Measurements from ENCODE around the gene MEF2D.

The MEF2D gene

GRCh38 chr1:156464335-156464734 is 36.2 kb downstream of the MEF2D start:
- Histone ChIP-seq H4K20me1 (ENCODE audit: insufficient read depth, low read length) (no peaks in the 10 kb centered on the region), H3K9ac (ENCODE audit: low read length) (no peak overlapping the region), H3K4me3 (ENCODE audit: low read length) (no peak overlapping the region), H3K27me3 (ENCODE audit: low read depth, low read length) (no peaks in the 10 kb centered on the region), H2AFZ (ENCODE audit: low read depth, low read length) (no peak overlapping the region), H3K9me3 (ENCODE audit: insufficient read depth, low read length) (no peaks in the 10 kb centered on the region), H3K4me2 (ENCODE audit: low read length) (no peak overlapping the region), H3K36me3 (replicated peaks; ENCODE audit: low read depth, low read length) (peaks cover 32% of the 10 kb centered on the region), H3K79me2 (ENCODE audit: low read length) (no peaks in the 10 kb centered on the region), H3K4me1 (ENCODE audit: low read length) (no peaks in the 10 kb centered on the region), H3K27ac (ENCODE audit: low read length) (no peak overlapping the region)
- TF ChIP-seq EZH2phosphoT487 (IDR thresholded peaks at IDR 0.05; ENCODE audit: low read depth) (no peak), CTCF (IDR thresholded peaks at IDR 0.05; ENCODE audit: low read depth, low read length) (no peak)

GRCh38 chr1:156463874-156464273 is 36.7 kb downstream of the MEF2D start:
- peaks cover 30% of the 10 kb centered on the region for H3K36me3 ChIP-seq (replicated peaks; ENCODE audit: low read depth, low read length)
- H3K27ac ChIP-seq (ENCODE audit: low read length): no peak overlapping the region
- no peak overlapping the region for H3K4me2 ChIP-seq (ENCODE audit: low read length)
- no peaks in the 10 kb centered on the region for H3K79me2 ChIP-seq (ENCODE audit: low read length)
- no peaks in the 10 kb centered on the region for H3K27me3 ChIP-seq (ENCODE audit: low read depth, low read length)
- H3K9me3 ChIP-seq (ENCODE audit: insufficient read depth, low read length): no peaks in the 10 kb centered on the region
- H3K4me1 ChIP-seq (ENCODE audit: low read length): no peaks in the 10 kb centered on the region
- H3K9ac ChIP-seq (ENCODE audit: low read length): no peak overlapping the region
- H4K20me1 ChIP-seq (ENCODE audit: insufficient read depth, low read length): no peaks in the 10 kb centered on the region
- no peak for TF ChIP-seq CTCF (IDR thresholded peaks at IDR 0.05; ENCODE audit: low read depth, low read length)
- TF ChIP-seq EZH2phosphoT487 (IDR thresholded peaks at IDR 0.05; ENCODE audit: low read depth): no peak
- no peak overlapping the region for H3K4me3 ChIP-seq (ENCODE audit: low read length)
- no peak overlapping the region for H2AFZ ChIP-seq (ENCODE audit: low read depth, low read length)

GRCh38 chr1:156462954-156463795 is 37.4 kb downstream of the MEF2D start:
- Histone ChIP-seq H3K27ac (ENCODE audit: low read length) (no peak overlapping the region), H4K20me1 (ENCODE audit: insufficient read depth, low read length) (no peaks in the 10 kb centered on the region), H2AFZ (ENCODE audit: low read depth, low read length) (no peak overlapping the region), H3K4me1 (ENCODE audit: low read length) (no peaks in the 10 kb centered on the region), H3K4me3 (ENCODE audit: low read length) (no peak overlapping the region), H3K79me2 (ENCODE audit: low read length) (no peaks in the 10 kb centered on the region), H3K4me2 (ENCODE audit: low read length) (no peak overlapping the region), H3K36me3 (replicated peaks; ENCODE audit: low read depth, low read length) (peaks cover 23% of the 10 kb centered on the region), H3K9me3 (ENCODE audit: insufficient read depth, low read length) (no peaks in the 10 kb centered on the region), H3K9ac (ENCODE audit: low read length) (no peak overlapping the region), H3K27me3 (ENCODE audit: low read depth, low read length) (no peaks in the 10 kb centered on the region)
- TF ChIP-seq CTCF (IDR thresholded peaks at IDR 0.05; ENCODE audit: low read depth, low read length) (no peak), EZH2phosphoT487 (IDR thresholded peaks at IDR 0.05; ENCODE audit: low read depth) (no peak)

GRCh38 chr1:156461781-156462647 is 38.6 kb downstream of the MEF2D start:
- Histone ChIP-seq H3K4me1 (ENCODE audit: low read length) (peaks cover 4% of the 10 kb centered on the region), H3K4me2 (ENCODE audit: low read length) (no peak overlapping the region), H4K20me1 (ENCODE audit: insufficient read depth, low read length) (no peaks in the 10 kb centered on the region), H3K9ac (ENCODE audit: low read length) (no peak overlapping the region), H3K9me3 (ENCODE audit: insufficient read depth, low read length) (no peaks in the 10 kb centered on the region), H3K79me2 (ENCODE audit: low read length) (no peaks in the 10 kb centered on the region), H3K36me3 (replicated peaks; ENCODE audit: low read depth, low read length) (peaks cover 15% of the 10 kb centered on the region), H3K27me3 (ENCODE audit: low read depth, low read length) (no peaks in the 10 kb centered on the region), H3K4me3 (ENCODE audit: low read length) (no peak overlapping the region), H3K27ac (ENCODE audit: low read length) (no peak overlapping the region), H2AFZ (ENCODE audit: low read depth, low read length) (no peak overlapping the region)
- no peak for TF ChIP-seq CTCF (IDR thresholded peaks at IDR 0.05; ENCODE audit: low read depth, low read length)
- no peak for TF ChIP-seq EZH2phosphoT487 (IDR thresholded peaks at IDR 0.05; ENCODE audit: low read depth)

Data from OCI-LY3 (cell line).